HepG2 (cell line): Measurements from ENCODE around the gene DQX1. TPM values are rescaled to one million over a fixed set of nuclear protein-coding genes. Genes with fewer than 3 reads are reported as not detected.
A peak's percentile ranks its signal among the peaks of the same experiment; 100 is the strongest.

Source experiments
- CBFB ChIP-seq: sonication (generic); formaldehyde crosslinking; IDR thresholded peaks from 2 replicates; pipeline ENCODE4 v1.4.0; 2020; ENCODE audit warnings: missing genetic modification reagents
- ZBTB3 ChIP-seq: sonication (generic); formaldehyde crosslinking; IDR thresholded peaks from 2 replicates; pipeline ENCODE4 v1.4.0; 2020; ENCODE audit warnings: low read depth, mild to moderate bottlenecking, moderate library complexity, missing genetic modification reagents, borderline replicate concordance
- ZNF430 ChIP-seq: sonication (generic); formaldehyde crosslinking; IDR thresholded peaks from 2 replicates; pipeline ENCODE4 v1.9.0; 2021; ENCODE audit warnings: mild to moderate bottlenecking, missing genetic modification reagents
- polyA plus RNA-seq, 8 experiments: library from polyadenylated mRNA; depleted of rRNA in 3 of 8; stranded (reverse) in 7 of 8; unstranded in 1 of 8; fragments of >200 nt; fragmentation: Illumina TruSeq in 4 of 8; extraction: Trizol in 4 of 8; gene quantifications; 2 replicates each; pipeline versions ENCODE4 v1.2.1 to v1.2.3, GENCODE V29; 2011 to 2016; ENCODE audit warnings: low read depth in 4 of 8, missing spikeins in 1 of 8, mixed read lengths in 1 of 8; ENCODE audit not compliant: insufficient read depth in 1 of 8
- total RNA-seq, 5 experiments: library from RNA; depleted of rRNA; stranded (reverse); fragments of >200 nt; fragmentation: Illumina TruSeq; extraction: Trizol; gene quantifications; 2 replicates each; pipeline ENCODE4 v1.2.3, GENCODE V29; 2016; ENCODE audit warnings: low read depth in 1 of 5
- TF ChIP-seq, protein P1 (sequence below), 2 experiments: sonication (generic) in 1 of 2; formaldehyde crosslinking in 1 of 2; IDR thresholded peaks; 2 replicates each; pipeline versions ENCODE4 v1.4.0 to v1.6.1; 2016 to 2020; ENCODE audit warnings: borderline replicate concordance in 1 of 2, low read depth in 1 of 2, mild to moderate bottlenecking in 1 of 2, missing genetic modification reagents in 1 of 2
- TF ChIP-seq, protein P2 (sequence below): IDR thresholded peaks from 2 replicates; pipeline ENCODE4 v1.6.1; 2018; ENCODE audit warnings: missing genetic modification reagents, mild to moderate bottlenecking, missing compliant biosample characterization
- TF ChIP-seq, protein P3 (sequence below): sonication (generic); formaldehyde crosslinking; conservative IDR thresholded peaks from 2 replicates; pipeline ENCODE4 v1.5.0; 2020; ENCODE audit warnings: missing genetic modification reagents
- TF ChIP-seq, protein P4 (sequence below): sonication (generic); formaldehyde crosslinking; IDR thresholded peaks from 2 replicates; pipeline ENCODE4 v1.4.0; 2020; ENCODE audit warnings: missing genetic modification reagents
- TF ChIP-seq, protein P5 (sequence below): sonication (generic); formaldehyde crosslinking; IDR thresholded peaks from 2 replicates; pipeline ENCODE4 v1.8.1; 2022; ENCODE audit warnings: mild to moderate bottlenecking, missing genetic modification reagents
- TF ChIP-seq, protein P6 (sequence below): sonication (generic); formaldehyde crosslinking; IDR thresholded peaks from 2 replicates; pipeline ENCODE4 v1.5.0; 2020; ENCODE audit warnings: missing genetic modification reagents, mild to moderate bottlenecking, borderline replicate concordance

DQX1 gene
- total and polyA plus RNA-seq, 2 of the 13 experiments (the other 11 are each of a cell fraction or from before 2014, with no cell fraction given) = 27.6 to 89.8 TPM

DNA sequence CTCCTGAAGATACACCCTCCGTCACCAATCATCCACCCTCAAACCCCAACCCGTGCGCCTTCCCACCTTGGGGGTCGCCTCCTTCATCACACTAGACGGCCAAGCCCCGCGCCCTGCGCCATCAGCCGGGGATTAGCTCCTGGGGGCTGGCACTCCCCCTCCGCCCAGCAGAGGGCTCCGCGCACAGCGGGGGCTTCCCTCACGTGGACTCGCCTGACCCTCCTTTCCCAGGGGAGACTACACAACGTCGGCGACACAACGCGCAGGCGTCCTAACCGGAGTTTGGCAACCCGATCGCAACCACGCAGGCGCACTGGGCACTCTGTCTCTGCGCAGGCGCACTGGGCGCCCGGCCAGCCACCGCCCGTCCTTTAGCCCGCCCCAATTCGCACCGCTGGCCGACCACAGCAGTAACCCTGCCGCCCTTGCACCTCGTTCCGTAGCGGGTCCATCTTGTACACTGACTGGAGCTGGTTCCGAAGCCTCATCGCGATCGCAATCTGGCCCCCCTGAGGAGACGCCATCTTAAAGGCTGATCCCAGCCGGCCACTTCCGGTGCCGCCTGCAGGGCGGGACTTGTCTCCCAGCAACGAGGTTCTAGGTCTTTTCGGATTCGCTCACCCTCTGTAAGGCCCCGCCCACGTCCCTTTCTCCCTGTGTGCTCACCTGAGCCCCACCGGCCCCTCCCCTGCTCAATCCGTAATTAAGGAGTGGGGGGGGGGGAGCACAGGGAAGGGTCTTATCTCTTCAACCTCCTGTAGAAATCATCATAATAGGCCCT is 18.7 kb downstream of the DQX1 start, which contains the start of gene PCGF1 (continued):
- TF ChIP-seq, protein P1, sequence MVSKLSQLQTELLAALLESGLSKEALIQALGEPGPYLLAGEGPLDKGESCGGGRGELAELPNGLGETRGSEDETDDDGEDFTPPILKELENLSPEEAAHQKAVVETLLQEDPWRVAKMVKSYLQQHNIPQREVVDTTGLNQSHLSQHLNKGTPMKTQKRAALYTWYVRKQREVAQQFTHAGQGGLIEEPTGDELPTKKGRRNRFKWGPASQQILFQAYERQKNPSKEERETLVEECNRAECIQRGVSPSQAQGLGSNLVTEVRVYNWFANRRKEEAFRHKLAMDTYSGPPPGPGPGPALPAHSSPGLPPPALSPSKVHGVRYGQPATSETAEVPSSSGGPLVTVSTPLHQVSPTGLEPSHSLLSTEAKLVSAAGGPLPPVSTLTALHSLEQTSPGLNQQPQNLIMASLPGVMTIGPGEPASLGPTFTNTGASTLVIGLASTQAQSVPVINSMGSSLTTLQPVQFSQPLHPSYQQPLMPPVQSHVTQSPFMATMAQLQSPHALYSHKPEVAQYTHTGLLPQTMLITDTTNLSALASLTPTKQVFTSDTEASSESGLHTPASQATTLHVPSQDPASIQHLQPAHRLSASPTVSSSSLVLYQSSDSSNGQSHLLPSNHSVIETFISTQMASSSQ (IDR thresholded peaks at IDR 0.05; ENCODE audit: low read depth) = 0 out of 2 replicates have a peak, but pooled peaks have one; percentile 3
- TF ChIP-seq, protein P1 (CRISPR knock-in tag; IDR thresholded peaks at IDR 0.05; ENCODE audit: borderline replicate concordance) = peak; percentile 86; the same call in 1 of the 2 replicates
- TF ChIP-seq, protein P2, sequence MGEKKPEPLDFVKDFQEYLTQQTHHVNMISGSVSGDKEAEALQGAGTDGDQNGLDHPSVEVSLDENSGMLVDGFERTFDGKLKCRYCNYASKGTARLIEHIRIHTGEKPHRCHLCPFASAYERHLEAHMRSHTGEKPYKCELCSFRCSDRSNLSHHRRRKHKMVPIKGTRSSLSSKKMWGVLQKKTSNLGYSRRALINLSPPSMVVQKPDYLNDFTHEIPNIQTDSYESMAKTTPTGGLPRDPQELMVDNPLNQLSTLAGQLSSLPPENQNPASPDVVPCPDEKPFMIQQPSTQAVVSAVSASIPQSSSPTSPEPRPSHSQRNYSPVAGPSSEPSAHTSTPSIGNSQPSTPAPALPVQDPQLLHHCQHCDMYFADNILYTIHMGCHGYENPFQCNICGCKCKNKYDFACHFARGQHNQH = peak; percentile 84; the same call in 1 of the 2 replicates
- TF ChIP-seq ZBTB3 (CRISPR knock-in tag) (peak; percentile 91; the same call in 1 of the 2 replicates), ZNF430 (CRISPR knock-in tag) (no peak), CBFB (CRISPR knock-in tag) (peak; percentile 85)
- TF ChIP-seq, protein P3, sequence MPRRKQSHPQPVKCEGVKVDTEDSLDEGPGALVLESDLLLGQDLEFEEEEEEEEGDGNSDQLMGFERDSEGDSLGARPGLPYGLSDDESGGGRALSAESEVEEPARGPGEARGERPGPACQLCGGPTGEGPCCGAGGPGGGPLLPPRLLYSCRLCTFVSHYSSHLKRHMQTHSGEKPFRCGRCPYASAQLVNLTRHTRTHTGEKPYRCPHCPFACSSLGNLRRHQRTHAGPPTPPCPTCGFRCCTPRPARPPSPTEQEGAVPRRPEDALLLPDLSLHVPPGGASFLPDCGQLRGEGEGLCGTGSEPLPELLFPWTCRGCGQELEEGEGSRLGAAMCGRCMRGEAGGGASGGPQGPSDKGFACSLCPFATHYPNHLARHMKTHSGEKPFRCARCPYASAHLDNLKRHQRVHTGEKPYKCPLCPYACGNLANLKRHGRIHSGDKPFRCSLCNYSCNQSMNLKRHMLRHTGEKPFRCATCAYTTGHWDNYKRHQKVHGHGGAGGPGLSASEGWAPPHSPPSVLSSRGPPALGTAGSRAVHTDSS (CRISPR knock-in tag) = no peak
- TF ChIP-seq, protein P4, sequence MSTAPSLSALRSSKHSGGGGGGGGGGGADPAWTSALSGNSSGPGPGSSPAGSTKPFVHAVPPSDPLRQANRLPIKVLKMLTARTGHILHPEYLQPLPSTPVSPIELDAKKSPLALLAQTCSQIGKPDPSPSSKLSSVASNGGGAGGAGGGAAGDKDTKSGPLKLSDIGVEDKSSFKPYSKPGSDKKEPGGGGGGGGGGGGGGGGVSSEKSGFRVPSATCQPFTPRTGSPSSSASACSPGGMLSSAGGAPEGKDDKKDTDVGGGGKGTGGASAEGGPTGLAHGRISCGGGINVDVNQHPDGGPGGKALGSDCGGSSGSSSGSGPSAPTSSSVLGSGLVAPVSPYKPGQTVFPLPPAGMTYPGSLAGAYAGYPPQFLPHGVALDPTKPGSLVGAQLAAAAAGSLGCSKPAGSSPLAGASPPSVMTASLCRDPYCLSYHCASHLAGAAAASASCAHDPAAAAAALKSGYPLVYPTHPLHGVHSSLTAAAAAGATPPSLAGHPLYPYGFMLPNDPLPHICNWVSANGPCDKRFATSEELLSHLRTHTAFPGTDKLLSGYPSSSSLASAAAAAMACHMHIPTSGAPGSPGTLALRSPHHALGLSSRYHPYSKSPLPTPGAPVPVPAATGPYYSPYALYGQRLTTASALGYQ (CRISPR knock-in tag) = peak; percentile 61; the same call in 1 of the 2 replicates
- TF ChIP-seq, protein P5, sequence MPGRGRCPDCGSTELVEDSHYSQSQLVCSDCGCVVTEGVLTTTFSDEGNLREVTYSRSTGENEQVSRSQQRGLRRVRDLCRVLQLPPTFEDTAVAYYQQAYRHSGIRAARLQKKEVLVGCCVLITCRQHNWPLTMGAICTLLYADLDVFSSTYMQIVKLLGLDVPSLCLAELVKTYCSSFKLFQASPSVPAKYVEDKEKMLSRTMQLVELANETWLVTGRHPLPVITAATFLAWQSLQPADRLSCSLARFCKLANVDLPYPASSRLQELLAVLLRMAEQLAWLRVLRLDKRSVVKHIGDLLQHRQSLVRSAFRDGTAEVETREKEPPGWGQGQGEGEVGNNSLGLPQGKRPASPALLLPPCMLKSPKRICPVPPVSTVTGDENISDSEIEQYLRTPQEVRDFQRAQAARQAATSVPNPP (CRISPR knock-in tag) = peak; percentile 35; the same call in 1 of the 2 replicates
- TF ChIP-seq, protein P6, sequence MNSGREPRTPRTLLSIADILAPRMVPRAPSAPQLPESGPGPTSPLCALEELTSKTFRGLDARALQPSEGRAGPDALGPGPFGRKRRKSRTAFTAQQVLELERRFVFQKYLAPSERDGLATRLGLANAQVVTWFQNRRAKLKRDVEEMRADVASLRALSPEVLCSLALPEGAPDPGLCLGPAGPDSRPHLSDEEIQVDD = peak; percentile 55; the same call in 1 of the 2 replicates
